Stimulated activated CD4-positive, alpha-beta T cell treated with anti-CD3 and anti-CD28 coated beads, Interleukin-15, amount 100 ng/mL, for 1 hour (primary cell): ENCODE results near the gene PITPNB.

ENCODE experiments used
- DNase-seq, 2 donors: peaks; one replicate each; pipeline ENCODE4 v3.0.0-alpha.2; 2020; ENCODE audit warnings: low read depth in 1 of 2, low spot score in 1 of 2

PITPNB gene

DNA sequence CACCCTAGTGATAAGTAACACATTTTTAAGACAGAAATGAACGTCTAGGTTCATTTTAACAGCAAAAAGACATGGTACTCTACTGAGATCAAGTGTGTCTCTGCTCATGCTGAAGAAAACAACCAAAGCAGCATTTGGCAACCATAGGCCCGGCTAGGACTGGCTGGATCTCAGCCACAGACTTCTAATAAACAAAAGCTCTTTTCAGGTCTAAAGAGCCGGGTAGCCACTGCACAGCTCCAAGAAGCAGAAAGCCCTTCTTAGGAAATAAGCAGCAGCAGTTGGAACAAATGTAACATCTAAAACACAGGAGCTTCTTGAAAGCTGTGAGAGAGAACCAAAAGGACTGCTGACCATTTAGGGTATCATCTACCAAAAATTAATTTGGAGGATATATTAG lies 37.6 kb downstream of the PITPNB start:
- DNase-seq: no peak

GRCh38 chr22:27880778-27881394 lies 38.2 kb downstream of the PITPNB start:
- DNase-seq: no peak

DNA sequence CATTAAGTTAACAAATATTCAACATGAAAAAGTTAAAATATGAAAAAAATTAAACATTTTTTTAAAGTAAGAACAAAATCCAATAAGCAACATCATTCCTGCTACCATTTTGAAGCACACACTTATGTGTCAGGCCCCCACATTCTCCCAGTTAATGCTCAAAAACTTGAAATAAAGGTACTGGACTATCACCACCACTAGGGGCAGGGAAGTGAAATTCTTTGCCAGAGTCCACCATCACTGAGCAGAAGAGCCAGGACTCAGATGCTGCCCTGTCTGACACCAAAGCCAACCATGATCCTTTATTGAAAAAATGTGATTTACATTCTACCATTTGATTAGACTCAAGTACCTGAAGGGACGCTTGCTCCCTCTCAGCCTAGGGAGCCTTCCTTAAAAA lies 39.1 kb downstream of the PITPNB start:
- no peak for DNase-seq

GRCh38 chr22:27878541-27878940 lies 40.5 kb downstream of the PITPNB start:
- no peak for DNase-seq

DNA sequence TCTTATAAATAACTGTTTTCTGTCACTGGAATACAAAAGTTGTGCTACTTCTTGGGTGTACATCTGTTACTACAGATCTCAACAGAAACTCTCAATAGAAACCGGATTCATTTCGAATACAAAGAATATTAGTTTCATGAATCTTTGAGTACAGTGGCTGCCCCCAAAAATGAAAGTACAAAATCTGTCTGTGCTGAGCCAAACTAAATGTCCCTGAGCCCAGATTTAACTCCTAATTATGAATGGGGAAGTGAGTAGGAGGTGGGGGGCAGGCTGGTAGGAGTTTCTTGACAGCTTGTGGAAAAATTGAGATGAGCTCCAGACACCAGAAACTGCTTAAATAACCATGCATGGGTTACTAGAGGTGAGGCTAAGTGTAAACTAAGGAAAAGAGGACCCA lies 41.6 kb downstream of the PITPNB start:
- DNase-seq: no peak

- no peak for DNase-seq
Measured at GRCh38 chr22:27876684-27877083, 42.4 kb downstream of the PITPNB start.

- DNase-seq: no peak
Measured at GRCh38 chr22:27875951-27876350, 43.1 kb downstream of the PITPNB start.

GRCh38 chr22:27874764-27875163 lies 44.3 kb downstream of the PITPNB start:
- DNase-seq: no peak

DNA sequence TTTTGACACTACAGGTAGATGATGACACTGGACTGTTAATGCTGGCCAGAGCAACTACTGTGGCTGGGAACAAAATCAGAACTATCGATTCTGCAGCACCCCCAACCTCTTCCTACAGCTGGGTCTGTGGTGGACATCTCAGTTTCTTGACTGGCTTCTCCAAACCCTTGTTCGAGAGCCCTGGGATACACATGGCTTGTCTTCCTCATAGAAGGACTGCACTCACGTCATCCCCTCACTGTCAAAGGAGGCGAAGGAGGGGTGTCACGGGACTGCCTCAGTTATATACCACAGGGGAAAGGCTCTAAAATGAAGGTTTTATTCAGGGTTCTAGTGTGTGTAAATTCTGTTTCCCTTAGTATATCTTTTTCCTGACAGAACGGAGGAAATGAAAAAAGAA lies 44.9 kb downstream of the PITPNB start:
- DNase-seq: no peak

- DNase-seq: no peak
Measured at GRCh38 chr22:27873472-27873871, 45.6 kb downstream of the PITPNB start.

DNA sequence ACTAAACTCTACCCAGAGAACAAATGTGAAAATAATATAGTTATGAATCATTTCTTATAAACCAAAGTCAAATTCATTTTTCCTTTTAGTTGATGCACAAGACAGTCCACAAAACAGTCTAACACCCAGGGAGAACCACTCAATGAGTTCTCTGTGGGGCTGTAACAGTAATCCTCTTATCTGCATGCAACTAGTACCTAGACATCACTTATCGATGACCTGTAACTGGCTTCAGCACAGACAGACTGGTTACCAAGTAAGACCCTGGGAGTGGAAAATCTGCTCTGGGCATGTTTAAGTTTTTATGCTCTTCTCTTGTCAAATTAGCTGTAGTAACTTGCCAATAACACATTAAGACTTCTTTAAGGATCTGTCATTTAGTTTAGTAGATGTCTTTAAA lies 46.6 kb downstream of the PITPNB start:
- DNase-seq: no peak

- DNase-seq: no peak
Measured at GRCh38 chr22:27871306-27872014, 47.6 kb downstream of the PITPNB start.

- no peak for DNase-seq
Measured at GRCh38 chr22:27870234-27871191, 48.5 kb downstream of the PITPNB start.

DNA sequence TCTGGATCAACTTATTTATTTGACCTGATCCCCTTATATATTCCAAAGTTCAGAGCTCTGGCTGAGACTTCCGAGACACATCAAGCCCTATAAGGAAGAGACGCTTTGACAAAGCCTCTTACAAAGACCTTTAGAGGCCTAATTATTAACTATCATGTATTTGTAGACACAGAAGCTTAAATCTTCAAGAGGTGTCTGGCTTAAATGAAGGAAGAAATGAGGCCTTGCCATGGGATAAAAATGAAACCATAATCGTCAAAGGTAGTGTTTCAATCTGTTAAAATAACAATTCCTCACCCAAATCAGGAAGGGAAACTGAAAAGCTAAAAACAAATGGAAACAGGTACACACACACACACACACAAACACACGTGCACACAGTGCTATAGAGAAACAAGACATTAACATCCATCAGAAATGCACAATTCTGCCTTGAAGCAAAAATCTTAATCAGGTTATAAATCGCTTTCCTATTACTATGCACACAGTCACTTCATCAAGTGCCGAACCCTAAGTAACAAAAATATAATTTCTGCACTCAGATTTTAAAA lies 50.2 kb downstream of the PITPNB start:
- no peak for DNase-seq

- no peak for DNase-seq
Measured at GRCh38 chr22:27867953-27868731, 50.9 kb downstream of the PITPNB start.

DNA sequence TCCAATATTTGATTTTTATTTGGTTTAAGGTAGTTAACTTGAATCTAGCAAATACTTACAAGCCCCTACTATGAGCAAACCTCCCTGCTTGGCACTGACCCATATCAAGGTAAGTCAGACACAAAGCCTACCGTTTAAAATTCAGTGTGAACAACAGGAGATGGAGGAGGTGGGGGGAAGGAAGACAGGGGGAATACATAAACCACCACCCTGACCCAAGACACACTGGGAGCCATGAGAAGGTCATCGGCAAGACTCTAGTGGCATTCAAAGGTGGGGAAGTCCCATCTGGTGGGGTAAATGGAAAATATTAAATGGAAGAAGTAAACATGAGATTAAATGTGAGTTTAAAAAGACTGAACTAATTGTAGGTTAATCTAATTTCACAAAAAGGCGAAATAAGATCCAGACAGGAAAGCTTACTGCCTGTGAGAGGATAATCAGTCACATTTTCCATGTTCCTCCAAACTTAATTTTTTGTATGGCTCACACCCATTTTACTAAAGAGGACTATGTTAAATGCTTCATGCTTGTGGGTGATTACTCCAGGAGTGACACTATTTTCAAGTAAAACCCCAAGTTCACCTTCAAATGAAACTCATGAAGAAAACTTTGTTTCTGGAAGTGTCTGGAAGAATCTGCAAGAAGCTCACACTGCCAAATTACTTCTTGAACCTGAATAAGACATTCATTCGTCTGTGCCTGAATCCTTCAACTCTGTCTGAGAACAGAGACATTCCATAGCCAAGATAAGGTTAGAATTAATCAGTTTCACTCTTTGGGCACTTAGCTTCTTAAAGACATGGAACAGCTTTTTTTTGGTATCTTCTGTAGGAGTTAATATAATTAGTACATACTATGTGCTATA lies 51.7 kb downstream of the PITPNB start:
- DNase-seq: no peak

GRCh38 chr22:27866135-27867084 lies 52.6 kb downstream of the PITPNB start:
- no peak for DNase-seq

GRCh38 chr22:27865496-27865895 lies 53.6 kb downstream of the PITPNB start:
- DNase-seq: no peak

DNA sequence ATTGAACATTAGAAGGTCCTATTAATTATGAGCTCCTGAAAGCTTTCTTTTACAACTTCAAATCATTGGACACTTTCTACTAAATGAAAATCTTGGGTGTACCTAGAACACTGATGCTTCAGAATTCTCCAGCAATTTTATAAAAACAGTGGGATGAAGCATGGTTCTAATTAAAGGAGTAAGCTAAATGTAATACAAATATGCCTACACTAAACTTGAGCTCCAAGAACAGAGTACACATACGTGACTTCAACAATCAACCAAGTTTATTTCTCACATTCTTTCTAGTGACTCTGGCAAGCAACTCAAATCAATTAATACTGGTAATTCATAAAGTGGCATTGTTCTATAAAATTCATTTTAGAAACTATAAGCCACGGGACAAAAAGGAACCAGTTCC lies 55.5 kb downstream of the PITPNB start:
- DNase-seq: no peak
